Measurements from ENCODE around the gene OPN4. TPM values are rescaled to one million over a fixed set of nuclear protein-coding genes. Genes with fewer than 3 reads are reported as not detected.

The OPN4 gene
- polyA plus RNA-seq, 2 of the 4 experiments (the other 2 are of a cell fraction), result not detected

- CTCF ChIA-PET, result interaction anchor here (1.2 kb wide), 1 partner anchor 260 kb away, joined by 3 read pairs; no protein-coding TSS in a partner anchor
Measured at GRCh38 chr10:86659721-86660453, 5.5 kb downstream of the OPN4 start.

GRCh38 chr10:86661161-86662025, 7.0 kb downstream of the OPN4 start:
- Histone ChIP-seq H3K4me2 (no peak overlapping the region), H3K4me1 (no peaks in the 10 kb centered on the region), H3K4me3 (no peak overlapping the region), H3K27ac (no peak overlapping the region), H3K9me3 (no peaks in the 10 kb centered on the region)
- WGBS (ENCODE audit: missing lambda C conversion rate), result 79% methylated on average over 9 of the region's 17 CpGs
- POLR2A ChIA-PET, result no interaction called here
- ATAC-seq (peak in 1 of 2 experiments; percentile 19; a peak in 2 of 6 replicates), DNase-seq (ENCODE audit: low read depth in 1 of 2, low spot score in 1 of 2) (no peak), FAIRE-seq (no peak)
- CTCF ChIA-PET, result interaction anchor here (0.6 to 0.9 kb wide), 6 partner anchors 11 to 1055 kb away, joined by 3 to 5 read pairs (median 3); no protein-coding TSS in a partner anchor
- TF ChIP-seq NR3C1 (IDR thresholded peaks at IDR 0.05) (no peak), HOXB5 (CRISPR knock-in tag; IDR thresholded peaks at IDR 0.05) (no peak), PHF8 (IDR thresholded peaks at IDR 0.05; ENCODE audit: borderline replicate concordance, low read depth) (no peak), POLR2A (IDR thresholded peaks at IDR 0.05; ENCODE audit: low read length) (no peak), FOSL2 (IDR thresholded peaks at IDR 0.05) (no peak), FOSL2 (CRISPR knock-in tag; IDR thresholded peaks at IDR 0.05) (no peak), KDM5A (IDR thresholded peaks at IDR 0.05) (no peak), EHF (CRISPR knock-in tag; IDR thresholded peaks at IDR 0.05) (no peak), SREBF2 (IDR thresholded peaks at IDR 0.05) (no peak), TP53 (CRISPR knock-in tag; IDR thresholded peaks at IDR 0.05) (no peak), MYC (IDR thresholded peaks at IDR 0.05; ENCODE audit: borderline replicate concordance, low read length) (no peak), CBX2 (IDR thresholded peaks at IDR 0.05; ENCODE audit: borderline replicate concordance, low read depth) (no peak), CHD2 (IDR thresholded peaks at IDR 0.05; ENCODE audit: low read length, partially characterized antibody) (no peak), SMC3 (IDR thresholded peaks at IDR 0.05) (no peak), TFCP2L1 (CRISPR knock-in tag; IDR thresholded peaks at IDR 0.05) (no peak), RNF2 (IDR thresholded peaks at IDR 0.05; ENCODE audit: borderline replicate concordance, low read depth) (no peak)
- TF ChIP-seq, protein P1, sequence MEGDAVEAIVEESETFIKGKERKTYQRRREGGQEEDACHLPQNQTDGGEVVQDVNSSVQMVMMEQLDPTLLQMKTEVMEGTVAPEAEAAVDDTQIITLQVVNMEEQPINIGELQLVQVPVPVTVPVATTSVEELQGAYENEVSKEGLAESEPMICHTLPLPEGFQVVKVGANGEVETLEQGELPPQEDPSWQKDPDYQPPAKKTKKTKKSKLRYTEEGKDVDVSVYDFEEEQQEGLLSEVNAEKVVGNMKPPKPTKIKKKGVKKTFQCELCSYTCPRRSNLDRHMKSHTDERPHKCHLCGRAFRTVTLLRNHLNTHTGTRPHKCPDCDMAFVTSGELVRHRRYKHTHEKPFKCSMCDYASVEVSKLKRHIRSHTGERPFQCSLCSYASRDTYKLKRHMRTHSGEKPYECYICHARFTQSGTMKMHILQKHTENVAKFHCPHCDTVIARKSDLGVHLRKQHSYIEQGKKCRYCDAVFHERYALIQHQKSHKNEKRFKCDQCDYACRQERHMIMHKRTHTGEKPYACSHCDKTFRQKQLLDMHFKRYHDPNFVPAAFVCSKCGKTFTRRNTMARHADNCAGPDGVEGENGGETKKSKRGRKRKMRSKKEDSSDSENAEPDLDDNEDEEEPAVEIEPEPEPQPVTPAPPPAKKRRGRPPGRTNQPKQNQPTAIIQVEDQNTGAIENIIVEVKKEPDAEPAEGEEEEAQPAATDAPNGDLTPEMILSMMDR (IDR thresholded peaks at IDR 0.05), result no peak
- TF ChIP-seq, protein P2, sequence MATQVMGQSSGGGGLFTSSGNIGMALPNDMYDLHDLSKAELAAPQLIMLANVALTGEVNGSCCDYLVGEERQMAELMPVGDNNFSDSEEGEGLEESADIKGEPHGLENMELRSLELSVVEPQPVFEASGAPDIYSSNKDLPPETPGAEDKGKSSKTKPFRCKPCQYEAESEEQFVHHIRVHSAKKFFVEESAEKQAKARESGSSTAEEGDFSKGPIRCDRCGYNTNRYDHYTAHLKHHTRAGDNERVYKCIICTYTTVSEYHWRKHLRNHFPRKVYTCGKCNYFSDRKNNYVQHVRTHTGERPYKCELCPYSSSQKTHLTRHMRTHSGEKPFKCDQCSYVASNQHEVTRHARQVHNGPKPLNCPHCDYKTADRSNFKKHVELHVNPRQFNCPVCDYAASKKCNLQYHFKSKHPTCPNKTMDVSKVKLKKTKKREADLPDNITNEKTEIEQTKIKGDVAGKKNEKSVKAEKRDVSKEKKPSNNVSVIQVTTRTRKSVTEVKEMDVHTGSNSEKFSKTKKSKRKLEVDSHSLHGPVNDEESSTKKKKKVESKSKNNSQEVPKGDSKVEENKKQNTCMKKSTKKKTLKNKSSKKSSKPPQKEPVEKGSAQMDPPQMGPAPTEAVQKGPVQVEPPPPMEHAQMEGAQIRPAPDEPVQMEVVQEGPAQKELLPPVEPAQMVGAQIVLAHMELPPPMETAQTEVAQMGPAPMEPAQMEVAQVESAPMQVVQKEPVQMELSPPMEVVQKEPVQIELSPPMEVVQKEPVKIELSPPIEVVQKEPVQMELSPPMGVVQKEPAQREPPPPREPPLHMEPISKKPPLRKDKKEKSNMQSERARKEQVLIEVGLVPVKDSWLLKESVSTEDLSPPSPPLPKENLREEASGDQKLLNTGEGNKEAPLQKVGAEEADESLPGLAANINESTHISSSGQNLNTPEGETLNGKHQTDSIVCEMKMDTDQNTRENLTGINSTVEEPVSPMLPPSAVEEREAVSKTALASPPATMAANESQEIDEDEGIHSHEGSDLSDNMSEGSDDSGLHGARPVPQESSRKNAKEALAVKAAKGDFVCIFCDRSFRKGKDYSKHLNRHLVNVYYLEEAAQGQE (IDR thresholded peaks at IDR 0.05), result no peak

More at GRCh38 chr10:86659721-86660453, 5.5 kb downstream of the OPN4 start:
- no peak overlapping the region for H3K27ac ChIP-seq
- H3K4me1 ChIP-seq, result no peaks in the 10 kb centered on the region
- 64% methylated on average over 16 of the region's 17 CpGs for WGBS (ENCODE audit: missing lambda C conversion rate)
- FAIRE-seq (no peak), ATAC-seq (no peak), DNase-seq (ENCODE audit: low read depth in 1 of 2, low spot score in 1 of 2) (no peak)
- TF ChIP-seq EHF (CRISPR knock-in tag; IDR thresholded peaks at IDR 0.05) (no peak), ESRRA (IDR thresholded peaks at IDR 0.05; ENCODE audit: borderline replicate concordance, low read length) (no peak), ZC3H11A (IDR thresholded peaks at IDR 0.05) (no peak), CHD2 (IDR thresholded peaks at IDR 0.05; ENCODE audit: low read length, partially characterized antibody) (no peak), RNF2 (IDR thresholded peaks at IDR 0.05; ENCODE audit: borderline replicate concordance, low read depth) (no peak), TP53 (CRISPR knock-in tag; IDR thresholded peaks at IDR 0.05) (no peak), RCOR1 (IDR thresholded peaks at IDR 0.05; ENCODE audit: low read depth, low read length) (no peak), MAFK (IDR thresholded peaks at IDR 0.05; ENCODE audit: partially characterized antibody) (no peak), BHLHE40 (IDR thresholded peaks at IDR 0.05; ENCODE audit: low read depth, low read length) (no peak), ZSCAN20 (CRISPR knock-in tag; IDR thresholded peaks at IDR 0.05) (no peak), HOXA7 (CRISPR knock-in tag; IDR thresholded peaks at IDR 0.05) (no peak), PHF8 (IDR thresholded peaks at IDR 0.05; ENCODE audit: borderline replicate concordance, low read depth) (no peak), JUN (IDR thresholded peaks at IDR 0.05) (no peak), SREBF2 (IDR thresholded peaks at IDR 0.05) (no peak), POLR2A (IDR thresholded peaks at IDR 0.05; ENCODE audit: low read length) (no peak), EP300 (IDR thresholded peaks at IDR 0.05) (no peak), FOXS1 (CRISPR knock-in tag; IDR thresholded peaks at IDR 0.05) (no peak), EHMT2 (IDR thresholded peaks at IDR 0.05; ENCODE audit: low read depth) (no peak), NPAS2 (CRISPR knock-in tag; IDR thresholded peaks at IDR 0.05; ENCODE audit: borderline replicate concordance) (no peak)
- TF ChIP-seq, protein P3, sequence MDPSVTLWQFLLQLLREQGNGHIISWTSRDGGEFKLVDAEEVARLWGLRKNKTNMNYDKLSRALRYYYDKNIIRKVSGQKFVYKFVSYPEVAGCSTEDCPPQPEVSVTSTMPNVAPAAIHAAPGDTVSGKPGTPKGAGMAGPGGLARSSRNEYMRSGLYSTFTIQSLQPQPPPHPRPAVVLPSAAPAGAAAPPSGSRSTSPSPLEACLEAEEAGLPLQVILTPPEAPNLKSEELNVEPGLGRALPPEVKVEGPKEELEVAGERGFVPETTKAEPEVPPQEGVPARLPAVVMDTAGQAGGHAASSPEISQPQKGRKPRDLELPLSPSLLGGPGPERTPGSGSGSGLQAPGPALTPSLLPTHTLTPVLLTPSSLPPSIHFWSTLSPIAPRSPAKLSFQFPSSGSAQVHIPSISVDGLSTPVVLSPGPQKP (IDR thresholded peaks at IDR 0.05; ENCODE audit: low read depth, low read length), result no peak
- POLR2A ChIA-PET, result no interaction called here
- no peak overlapping the region for H3K4me2 ChIP-seq
- no peak overlapping the region for H3K4me3 ChIP-seq
- no peaks in the 10 kb centered on the region for H3K9me3 ChIP-seq

All from A549 (cell line).